ENCODE measurements around the gene PRKCB. TPM values are rescaled to one million over a fixed set of nuclear protein-coding genes. Genes with fewer than 3 reads are reported as not detected.

The PRKCB gene
- total and polyA plus RNA-seq, 2 donors from 2014 or later = 0.62 to 17.8 TPM

DNA sequence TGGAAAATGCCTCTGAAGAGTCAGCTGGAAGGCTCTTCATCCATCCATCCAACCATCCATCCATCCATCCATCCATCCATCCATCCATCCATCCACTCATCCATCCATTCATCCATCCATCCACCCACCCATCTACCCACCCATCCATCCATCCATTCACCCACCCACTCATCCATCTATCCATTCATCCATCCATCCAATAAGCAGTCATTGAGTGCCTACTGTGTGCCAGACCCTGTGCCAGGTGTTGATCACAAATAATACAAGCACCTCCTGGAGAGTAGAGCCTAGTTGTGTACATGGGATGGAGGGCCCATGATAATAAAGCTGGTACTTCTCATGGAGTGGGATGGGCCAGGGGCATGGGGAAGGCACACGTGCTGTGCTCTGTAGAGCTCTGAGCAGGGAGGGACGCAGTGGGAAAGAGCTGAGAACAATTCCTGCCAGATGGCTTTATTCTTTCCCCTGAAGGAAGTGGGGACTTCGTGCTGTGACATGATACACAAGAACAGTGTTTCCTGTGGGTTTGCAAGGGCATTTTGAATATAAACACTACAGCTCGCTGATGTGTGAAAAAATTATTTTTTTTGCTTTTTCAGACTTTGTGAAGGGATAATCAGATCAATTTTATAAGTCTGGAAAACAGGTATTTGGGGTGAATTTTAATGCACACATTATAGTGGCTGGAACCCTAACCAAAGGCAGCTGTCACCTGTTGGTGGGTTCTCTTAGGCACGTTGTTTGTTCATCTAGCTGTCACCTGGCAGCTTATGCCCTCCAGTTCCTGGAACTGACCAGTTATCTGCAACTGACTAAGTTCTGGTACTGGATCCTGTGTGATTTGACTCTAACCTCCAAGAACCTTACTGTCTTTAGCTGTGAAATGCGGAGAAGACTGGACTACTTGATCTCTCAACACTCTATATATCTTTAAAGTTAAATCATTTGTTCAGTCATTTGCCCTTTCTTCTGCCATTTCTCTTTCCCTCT lies 61.3 kb downstream of the PRKCB start:
- TF ChIP-seq, protein P1, sequence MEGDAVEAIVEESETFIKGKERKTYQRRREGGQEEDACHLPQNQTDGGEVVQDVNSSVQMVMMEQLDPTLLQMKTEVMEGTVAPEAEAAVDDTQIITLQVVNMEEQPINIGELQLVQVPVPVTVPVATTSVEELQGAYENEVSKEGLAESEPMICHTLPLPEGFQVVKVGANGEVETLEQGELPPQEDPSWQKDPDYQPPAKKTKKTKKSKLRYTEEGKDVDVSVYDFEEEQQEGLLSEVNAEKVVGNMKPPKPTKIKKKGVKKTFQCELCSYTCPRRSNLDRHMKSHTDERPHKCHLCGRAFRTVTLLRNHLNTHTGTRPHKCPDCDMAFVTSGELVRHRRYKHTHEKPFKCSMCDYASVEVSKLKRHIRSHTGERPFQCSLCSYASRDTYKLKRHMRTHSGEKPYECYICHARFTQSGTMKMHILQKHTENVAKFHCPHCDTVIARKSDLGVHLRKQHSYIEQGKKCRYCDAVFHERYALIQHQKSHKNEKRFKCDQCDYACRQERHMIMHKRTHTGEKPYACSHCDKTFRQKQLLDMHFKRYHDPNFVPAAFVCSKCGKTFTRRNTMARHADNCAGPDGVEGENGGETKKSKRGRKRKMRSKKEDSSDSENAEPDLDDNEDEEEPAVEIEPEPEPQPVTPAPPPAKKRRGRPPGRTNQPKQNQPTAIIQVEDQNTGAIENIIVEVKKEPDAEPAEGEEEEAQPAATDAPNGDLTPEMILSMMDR (IDR thresholded peaks at IDR 0.05; ENCODE audit: borderline replicate concordance, extremely low read depth, insufficient read depth) = no peak
- H3K4me1 ChIP-seq (ENCODE audit: control insufficient read depth in 2 of 3, insufficient read depth in 2 of 3, low read depth in 1 of 3, low read length in 3 of 3) = no peaks in the 10 kb centered on the region
- FAIRE-seq (no peak), DNase-seq (no peak)
- intact Hi-C loops (cut with DNase I) = no loop called here
- no peaks in the 10 kb centered on the region for H3K27me3 ChIP-seq (ENCODE audit: control insufficient read depth, insufficient read depth, low read length)
- H3K9me3 ChIP-seq (ENCODE audit: control insufficient read depth in 2 of 3, insufficient read depth in 1 of 3, low read length in 3 of 3) = no peaks in the 10 kb centered on the region
- no peak overlapping the region for H3K9ac ChIP-seq (ENCODE audit: low read length in 3 of 3)
- H3K4me3 ChIP-seq (ENCODE audit: low read length in 3 of 3) = no peak overlapping the region
- H3K27ac ChIP-seq (ENCODE audit: low read depth in 2 of 2, low read length in 2 of 2) = no peak overlapping the region
- H3K36me3 ChIP-seq (ENCODE audit: control insufficient read depth in 2 of 3, insufficient read depth in 3 of 3, low read length in 3 of 3) = no peaks in the 10 kb centered on the region

DNA sequence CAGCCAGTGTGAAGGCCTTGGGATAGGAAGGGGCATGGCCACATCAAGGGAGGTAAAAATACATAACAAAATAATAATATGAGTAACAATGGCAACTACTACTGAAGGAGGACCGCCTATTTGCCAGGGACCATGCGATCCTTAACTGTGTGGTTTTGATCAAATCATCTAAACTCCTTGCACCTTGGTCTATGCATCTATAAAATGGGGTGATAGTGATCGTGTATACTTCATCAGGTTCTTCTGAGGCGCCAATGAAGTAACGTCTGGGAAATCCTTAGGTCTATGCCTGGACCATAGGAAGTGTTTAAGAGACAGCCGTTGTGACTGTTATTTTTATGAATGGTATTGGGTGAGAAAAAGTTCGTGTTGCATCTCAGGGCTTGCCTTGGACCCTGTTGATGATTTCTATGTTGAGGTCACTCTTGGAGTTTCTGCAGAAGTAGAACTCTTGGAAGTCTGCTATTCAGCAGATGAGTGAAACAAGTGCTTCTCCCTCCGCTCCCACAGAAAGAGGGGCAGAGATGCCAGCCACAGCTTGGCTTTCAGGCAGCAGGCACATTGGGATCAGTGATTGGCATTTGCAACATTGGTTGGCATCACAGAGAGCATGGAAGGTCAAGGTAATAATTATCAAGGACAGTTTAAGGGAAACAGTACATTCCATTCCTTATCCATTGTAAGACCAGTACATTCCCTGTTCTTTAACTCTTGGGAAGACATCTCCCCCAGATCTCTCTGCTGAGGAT lies 63.1 kb downstream of the PRKCB start:
- FAIRE-seq (no peak), DNase-seq (no peak)
- no peaks in the 10 kb centered on the region for H3K36me3 ChIP-seq (ENCODE audit: control insufficient read depth in 2 of 3, insufficient read depth in 3 of 3, low read length in 3 of 3)
- H3K9ac ChIP-seq (ENCODE audit: low read length in 3 of 3) = no peak overlapping the region
- no peaks in the 10 kb centered on the region for H3K9me3 ChIP-seq (ENCODE audit: control insufficient read depth in 2 of 3, insufficient read depth in 1 of 3, low read length in 3 of 3)
- no peak overlapping the region for H3K27ac ChIP-seq (ENCODE audit: low read depth in 2 of 2, low read length in 2 of 2)
- intact Hi-C loops (cut with DNase I) = no loop called here
- H3K4me3 ChIP-seq (ENCODE audit: low read length in 3 of 3) = no peak overlapping the region
- no peaks in the 10 kb centered on the region for H3K27me3 ChIP-seq (ENCODE audit: control insufficient read depth, insufficient read depth, low read length)
- no peaks in the 10 kb centered on the region for H3K4me1 ChIP-seq (ENCODE audit: control insufficient read depth in 2 of 3, insufficient read depth in 2 of 3, low read depth in 1 of 3, low read length in 3 of 3)
- TF ChIP-seq, protein P1 (IDR thresholded peaks at IDR 0.05; ENCODE audit: borderline replicate concordance, extremely low read depth, insufficient read depth) = no peak

DNA sequence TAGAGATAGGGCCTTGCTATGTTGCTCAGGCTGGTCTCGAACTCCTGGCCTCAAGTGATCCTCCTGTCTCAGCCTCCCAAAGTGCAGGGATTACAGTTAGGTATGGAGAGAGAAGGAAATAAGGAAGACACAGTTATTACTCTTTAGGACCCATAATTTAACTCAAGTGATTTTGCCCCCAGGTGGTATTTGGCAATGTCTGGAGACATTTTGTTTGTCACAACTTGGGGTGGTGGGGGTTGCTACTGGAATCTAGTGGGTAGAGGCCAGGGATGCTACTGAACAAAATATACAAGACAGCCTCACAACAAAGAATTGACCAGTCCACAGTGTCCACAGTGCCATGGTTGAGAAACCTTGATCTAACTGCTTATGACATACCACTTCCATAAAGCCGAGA lies 64.1 kb downstream of the PRKCB start:
- no peaks in the 10 kb centered on the region for H3K9me3 ChIP-seq (ENCODE audit: control insufficient read depth in 2 of 3, insufficient read depth in 1 of 3, low read length in 3 of 3)
- no peak for FAIRE-seq
- intact Hi-C loops (cut with DNase I) = no loop called here
- TF ChIP-seq, protein P1 (IDR thresholded peaks at IDR 0.05; ENCODE audit: borderline replicate concordance, extremely low read depth, insufficient read depth) = no peak
- H3K4me3 ChIP-seq (ENCODE audit: low read length in 3 of 3) = no peak overlapping the region
- no peaks in the 10 kb centered on the region for H3K4me1 ChIP-seq (ENCODE audit: control insufficient read depth in 2 of 3, insufficient read depth in 2 of 3, low read depth in 1 of 3, low read length in 3 of 3)
- no peak overlapping the region for H3K9ac ChIP-seq (ENCODE audit: low read length in 3 of 3)
- no peaks in the 10 kb centered on the region for H3K27me3 ChIP-seq (ENCODE audit: control insufficient read depth, insufficient read depth, low read length)
- no peak overlapping the region for H3K27ac ChIP-seq (ENCODE audit: low read depth in 2 of 2, low read length in 2 of 2)
- no peaks in the 10 kb centered on the region for H3K36me3 ChIP-seq (ENCODE audit: control insufficient read depth in 2 of 3, insufficient read depth in 3 of 3, low read length in 3 of 3)
- DNase-seq = no peak

Data from kidney (tissue), 14 donors.